ACHN (cell line): Measurements from ENCODE around the gene ATP1A4.
A peak's percentile ranks its signal among the peaks of the same experiment; 100 is the strongest.

Experiments used
- DNase-seq: peaks from one replicate; pipeline ENCODE4 v3.0.0-alpha.2; 2015
- in situ Hi-C: cut with HindIII; loops from 2 replicates; pipeline ENCODE4 v1.10.0; 2017; ENCODE audit warnings: low sequenced_read_pairs, low pct_ligation_motif_present, low pct_unique_long_range_greater_than_20kb

The ATP1A4 gene

GRCh38 chr1:160192234-160192633, 40.8 kb downstream of the ATP1A4 start:
- no peak for DNase-seq
- in situ Hi-C loops, result no loop called here

GRCh38 chr1:160193091-160193819, 41.9 kb downstream of the ATP1A4 start:
- in situ Hi-C loops, result no loop called here

GRCh38 chr1:160193832-160194736, 42.7 kb downstream of the ATP1A4 start:
- in situ Hi-C loops, result no loop called here

More at GRCh38 chr1:160193091-160193819, 41.9 kb downstream of the ATP1A4 start:
- DNase-seq, result peak; percentile 85

GRCh38 chr1:160194737-160195059, 43.3 kb downstream of the ATP1A4 start:
- DNase-seq, result no peak
- in situ Hi-C loops, result no loop called here

More at GRCh38 chr1:160193832-160194736, 42.7 kb downstream of the ATP1A4 start:
- no peak for DNase-seq

- in situ Hi-C loops, result no loop called here
These were observed 44.7 kb downstream of the ATP1A4 start for GRCh38 chr1:160196143-160196542.

GRCh38 chr1:160197231-160197630, 45.8 kb downstream of the ATP1A4 start:
- DNase-seq, result no peak
- in situ Hi-C loops, result no loop called here

More at GRCh38 chr1:160196143-160196542, 44.7 kb downstream of the ATP1A4 start:
- DNase-seq, result no peak

GRCh38 chr1:160200786-160201185, 49.4 kb downstream of the ATP1A4 start:
- no peak for DNase-seq
- in situ Hi-C loops, result no loop called here

GRCh38 chr1:160204526-160205241, 53.3 kb downstream of the ATP1A4 start:
- in situ Hi-C loops, result no loop called here
- DNase-seq, result no peak

- in situ Hi-C loops, result no loop called here
- DNase-seq, result peak; percentile 80
These were observed 54.0 kb downstream of the ATP1A4 start, which contains the start of gene PEA15 for GRCh38 chr1:160205242-160206035. Gene PEA15, plus strand, starts transcription at chr1:160205384. Its CDS starts 6,161 bp downstream, at chr1:160211545.

GRCh38 chr1:160206036-160206389, 54.6 kb downstream of the ATP1A4 start:
- peak; percentile 67 for DNase-seq
- in situ Hi-C loops, result no loop called here

GRCh38 chr1:160206421-160207117, 55.2 kb downstream of the ATP1A4 start:
- in situ Hi-C loops, result no loop called here
- peak; percentile 92 for DNase-seq

- in situ Hi-C loops, result no loop called here
- no peak for DNase-seq
These were observed 55.8 kb downstream of the ATP1A4 start for GRCh38 chr1:160207118-160207650.

GRCh38 chr1:160207771-160208556, 56.6 kb downstream of the ATP1A4 start:
- DNase-seq, result no peak
- in situ Hi-C loops, result no loop called here

GRCh38 chr1:160208557-160209320, 57.3 kb downstream of the ATP1A4 start:
- DNase-seq, result no peak
- in situ Hi-C loops, result no loop called here

GRCh38 chr1:160209321-160210046, 58.1 kb downstream of the ATP1A4 start:
- DNase-seq, result no peak
- in situ Hi-C loops, result no loop called here

- in situ Hi-C loops, result no loop called here
These were observed 59.2 kb downstream of the ATP1A4 start for GRCh38 chr1:160210561-160210960.

More at GRCh38 chr1:160210561-160210960, 59.2 kb downstream of the ATP1A4 start:
- DNase-seq, result no peak
